SK-N-DZ (cell line): ENCODE results near the gene IRGQ.
"Not testable (repeated sequence)": the region's sequence is repeated elsewhere in the genome, so short reads cannot be mapped to it uniquely, and the experiment has no call there.

Source experiments
- DNase-seq: peaks from one replicate; pipeline ENCODE4 v3.0.0-alpha.2; 2015; ENCODE audit warnings: low spot score

Gene IRGQ

GRCh38 chr19:43599635-43600295, 3.8 kb upstream of the IRGQ start:
- no peak for DNase-seq

GRCh38 chr19:43598445-43599240, 2.7 kb upstream of the IRGQ start:
- no peak for DNase-seq

- no peak for DNase-seq
Observed at GRCh38 chr19:43597876-43598275, 1.9 kb upstream of the IRGQ start.

GRCh38 chr19:43596842-43597461, 1.0 kb upstream of the IRGQ start:
- DNase-seq = no peak

DNA sequence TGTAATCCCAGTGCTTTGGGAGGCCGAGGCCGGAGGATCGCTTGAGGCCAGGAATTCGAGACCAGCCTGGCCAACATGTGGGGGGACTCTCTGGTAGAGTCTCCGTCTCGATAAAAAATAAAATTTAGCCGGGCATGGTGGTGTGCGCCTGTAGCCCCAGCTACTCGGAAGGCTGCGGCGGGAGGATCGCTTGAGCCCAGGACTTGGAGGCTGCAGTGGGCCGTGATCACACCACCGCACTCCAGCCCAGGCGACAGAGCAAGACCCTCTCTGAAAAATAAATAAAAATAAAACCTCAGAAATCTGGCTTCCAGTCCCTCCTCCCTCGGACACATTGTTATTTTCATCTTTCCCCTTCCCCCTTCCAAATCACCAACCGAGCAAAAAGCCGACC, 332 bp downstream of the IRGQ start:
- no peak for DNase-seq

DNA sequence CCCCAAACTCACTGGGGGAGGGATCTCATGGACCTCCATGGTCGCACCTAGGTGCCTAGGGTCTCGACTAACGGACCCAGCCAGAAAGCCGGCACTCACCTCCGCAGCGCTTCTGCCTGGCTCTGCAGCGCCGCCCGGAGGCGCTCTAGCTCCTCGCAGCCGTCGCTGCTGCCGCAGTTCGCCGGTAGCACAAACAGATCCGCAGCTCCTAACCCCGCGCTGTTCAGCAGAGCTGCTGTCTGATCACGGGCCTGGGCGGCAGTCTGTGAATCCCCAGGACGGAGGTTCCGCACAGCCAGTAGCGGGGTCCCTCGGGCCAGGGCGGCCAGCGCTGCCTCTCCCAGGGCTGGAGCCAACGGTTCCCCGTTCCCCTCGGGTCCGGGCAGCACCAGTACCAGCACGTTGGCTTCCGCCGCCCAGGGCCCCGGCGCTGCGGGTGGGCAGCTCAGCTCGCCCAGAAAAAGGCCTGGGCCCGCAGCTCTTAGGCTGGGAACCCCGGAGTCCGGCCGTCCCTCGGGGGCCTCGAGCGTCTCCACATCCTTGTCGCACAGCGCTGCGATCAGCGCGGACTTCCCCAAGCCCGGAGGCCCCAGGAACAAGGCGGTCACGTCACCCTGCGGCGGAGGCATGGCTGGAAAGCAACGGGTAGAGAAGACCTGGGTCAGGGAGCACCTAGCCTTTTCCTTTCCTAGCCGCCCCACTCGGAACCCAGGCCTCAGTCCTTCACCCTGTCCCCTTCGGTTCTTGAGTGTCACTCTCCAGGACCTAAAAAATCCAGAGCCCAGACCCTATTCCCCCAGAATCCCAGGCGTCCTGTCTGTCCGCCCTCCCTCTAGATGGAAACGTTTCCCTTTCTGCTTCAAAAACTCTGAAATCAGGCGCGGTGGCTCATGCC, 977 bp downstream of the IRGQ start:
- DNase-seq = peak; percentile 46

- DNase-seq = no peak
Observed at GRCh38 chr19:43594081-43594697, 1.7 kb downstream of the IRGQ start.

- DNase-seq = no peak
Observed at GRCh38 chr19:43592800-43593350, 3.1 kb downstream of the IRGQ start.

GRCh38 chr19:43591904-43592772, 3.8 kb downstream of the IRGQ start:
- DNase-seq = no peak

GRCh38 chr19:43589678-43590077, 6.3 kb downstream of the IRGQ start:
- no peak for DNase-seq

- no peak for DNase-seq
Observed at GRCh38 chr19:43589277-43589676, 6.7 kb downstream of the IRGQ start.

- not testable (repeated sequence) for DNase-seq
Observed at GRCh38 chr19:43587029-43587428, 8.9 kb downstream of the IRGQ start.

DNA sequence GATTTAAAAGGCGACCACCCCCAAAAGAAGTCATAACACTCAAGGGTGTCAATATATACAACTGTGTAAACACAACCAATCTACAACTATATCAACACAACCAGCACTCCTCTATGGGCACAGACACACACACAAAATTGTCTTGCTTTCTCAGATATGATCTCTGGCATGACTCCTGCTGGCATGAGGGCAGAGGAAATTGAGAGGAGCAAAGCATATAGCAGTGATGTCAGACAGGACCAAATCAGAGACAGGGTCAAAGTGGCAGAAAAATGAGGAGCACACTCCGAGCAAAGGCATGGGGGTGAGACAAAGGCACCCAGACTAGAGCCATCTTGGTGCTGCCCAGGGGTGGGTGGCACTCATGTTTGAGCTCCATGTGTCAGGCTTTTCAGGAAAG, 9.6 kb downstream of the IRGQ start:
- no peak for DNase-seq

DNA sequence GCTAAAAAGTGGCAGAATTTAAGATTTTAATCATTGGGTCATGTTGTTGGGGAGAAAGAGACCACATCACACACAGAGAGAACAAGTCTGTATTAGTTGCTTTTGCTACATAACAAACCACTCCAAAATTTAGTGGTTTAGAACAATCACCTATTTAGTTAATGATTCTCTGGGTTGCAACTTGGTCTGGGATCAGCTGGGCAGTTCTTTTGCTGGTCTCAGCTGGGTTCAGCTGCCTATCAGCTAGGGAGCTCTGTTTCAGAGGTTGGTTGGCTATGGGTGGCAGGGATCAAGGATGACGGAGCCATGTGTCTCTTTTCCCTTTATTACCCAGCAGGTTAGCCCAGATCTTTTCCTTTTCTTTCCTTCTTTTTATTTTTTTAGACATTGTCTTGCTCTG, 11.4 kb downstream of the IRGQ start:
- no peak for DNase-seq

- DNase-seq = no peak
Observed at GRCh38 chr19:43582495-43582894, 13.4 kb downstream of the IRGQ start.

DNA sequence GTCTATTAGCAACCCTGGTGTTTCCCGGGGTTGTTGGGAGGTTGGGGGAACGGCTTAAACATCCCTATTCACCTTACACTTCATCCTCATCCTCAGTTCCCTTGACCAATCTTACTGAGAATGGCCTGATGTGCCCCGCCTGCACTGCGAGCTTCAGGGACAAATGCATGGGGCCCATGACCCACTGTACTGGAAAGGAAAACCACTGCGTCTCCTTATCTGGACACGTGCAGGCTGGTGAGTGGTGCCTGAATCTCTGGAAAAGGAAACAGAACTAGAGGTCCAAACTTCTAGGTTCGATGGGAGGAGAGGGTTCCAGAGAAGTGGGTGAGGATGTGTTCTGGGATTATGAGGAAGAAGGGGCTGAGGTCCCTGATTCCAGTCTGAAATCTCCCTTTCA, 14.5 kb downstream of the IRGQ start:
- DNase-seq = no peak

- DNase-seq = no peak
Observed at GRCh38 chr19:43578787-43579186, 17.1 kb downstream of the IRGQ start.

DNA sequence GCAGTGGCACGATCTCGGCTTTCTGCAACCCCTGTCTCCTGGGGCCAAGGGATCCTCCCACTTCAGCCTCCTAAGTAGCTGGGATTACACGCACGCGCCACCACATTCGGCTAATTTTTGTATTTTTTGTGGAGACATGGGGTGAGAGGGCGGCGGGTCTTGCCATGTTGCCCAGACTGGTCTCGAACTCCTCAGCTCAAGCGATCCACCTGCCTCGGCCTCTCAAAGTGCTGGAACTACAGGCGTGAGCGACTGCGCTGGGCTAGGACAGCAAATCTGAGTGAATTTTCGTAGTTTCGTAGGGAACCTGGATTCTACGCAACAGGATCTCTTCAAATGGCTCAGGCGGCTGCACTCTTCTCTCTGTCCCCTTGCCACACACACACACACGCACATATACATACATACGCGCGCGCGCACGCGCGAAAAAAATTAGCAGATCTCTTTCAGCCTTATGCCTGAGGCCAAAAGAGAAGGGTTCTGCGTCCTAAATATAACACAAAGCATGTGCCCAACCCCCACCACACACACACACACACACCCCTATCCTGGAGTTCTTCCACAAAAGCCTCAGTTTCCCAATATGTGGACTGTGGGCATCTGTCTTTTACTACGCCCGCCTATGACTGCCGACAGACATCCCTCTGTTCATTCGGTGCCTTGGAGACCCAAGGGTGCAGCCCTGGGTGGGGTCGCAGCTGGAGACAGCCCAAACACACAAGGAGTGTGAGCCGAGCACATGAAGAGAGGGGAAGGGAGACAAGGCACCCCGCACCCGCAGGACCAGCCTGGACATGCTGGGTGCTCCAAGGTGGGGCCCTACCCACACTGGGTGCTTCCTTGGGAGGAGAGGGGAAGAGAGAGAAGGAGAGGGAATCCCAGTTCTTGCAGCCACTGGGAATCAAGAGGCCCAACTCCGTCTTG, 19.7 kb downstream of the IRGQ start:
- DNase-seq = peak; percentile 12
